IPS DF 4.7 (cell line): ENCODE results near the gene TMSB15B.
"Not testable (repeated sequence)": the region's sequence is repeated elsewhere in the genome, so short reads cannot be mapped to it uniquely, and the experiment has no call there.

Experiments used
- DNase-seq: peaks from one replicate; pipeline ENCODE4 v3.0.0-alpha.2; 2013; ENCODE audit warnings: low spot score; ENCODE audit errors: extremely low read depth

Gene TMSB15B

GRCh38 chrX:103962411-103963278 is at the start of gene TMSB15B:
TSS of gene TMSB15B (plus strand) at chrX:103962627.
- DNase-seq = not testable (repeated sequence)

- no peak for DNase-seq
Measured at GRCh38 chrX:103913356-103914020, 48.9 kb upstream of the TMSB15B start.

- no peak for DNase-seq
Measured at GRCh38 chrX:103918050-103918449, 44.4 kb upstream of the TMSB15B start.

GRCh38 chrX:103918571-103919269 is 43.7 kb upstream of the TMSB15B start:
- no peak for DNase-seq

GRCh38 chrX:103919270-103919637 is 43.2 kb upstream of the TMSB15B start:
- DNase-seq = no peak

GRCh38 chrX:103920515-103920914 is 41.9 kb upstream of the TMSB15B start:
- DNase-seq = not testable (repeated sequence)

- DNase-seq = no peak
Measured at GRCh38 chrX:103927030-103927429, 35.4 kb upstream of the TMSB15B start.

- no peak for DNase-seq
Measured at GRCh38 chrX:103927633-103928032, 34.8 kb upstream of the TMSB15B start.

- no peak for DNase-seq
Measured at GRCh38 chrX:103932133-103932532, 30.3 kb upstream of the TMSB15B start.

GRCh38 chrX:103940257-103940656 is 22.2 kb upstream of the TMSB15B start:
- not testable (repeated sequence) for DNase-seq

- DNase-seq = no peak
Measured at GRCh38 chrX:103941201-103941975, 21.0 kb upstream of the TMSB15B start.

- no peak for DNase-seq
Measured at GRCh38 chrX:103949506-103949905, 12.9 kb upstream of the TMSB15B start.

- no peak for DNase-seq
Measured at GRCh38 chrX:103953353-103953752, 9.1 kb upstream of the TMSB15B start.

- no peak for DNase-seq
Measured at GRCh38 chrX:103954259-103954658, 8.2 kb upstream of the TMSB15B start.

- not testable (repeated sequence) for DNase-seq
Measured at GRCh38 chrX:103960599-103960998, 1.8 kb upstream of the TMSB15B start.

GRCh38 chrX:103983508-103983907 is 21.1 kb downstream of the TMSB15B start:
- DNase-seq = not testable (repeated sequence)

- no peak for DNase-seq
Measured at GRCh38 chrX:103999234-103999633, 36.8 kb downstream of the TMSB15B start.

- DNase-seq = no peak
Measured at GRCh38 chrX:104008831-104009230, 46.4 kb downstream of the TMSB15B start.

GRCh38 chrX:104013158-104013557 is 50.7 kb downstream of the TMSB15B start:
- DNase-seq = no peak

GRCh38 chrX:104013606-104014005 is 51.2 kb downstream of the TMSB15B start, which contains the start of gene H2BW1:
TSS of gene H2BW1 (minus strand) at chrX:104013708. CDS start at chrX:104013576, 132 bp downstream.
- DNase-seq = no peak

GRCh38 chrX:104015576-104015975 is 53.1 kb downstream of the TMSB15B start:
- not testable (repeated sequence) for DNase-seq
